NT2/D1 (cell line): ENCODE results near the gene TRPM4.

ENCODE experiments used
- SUZ12 ChIP-seq: IDR thresholded peaks from 2 replicates; pipeline ENCODE4 v1.6.1; 2011; ENCODE audit not compliant: insufficient read length, insufficient read depth; ENCODE audit errors: extremely low read depth
- ZNF274 ChIP-seq: IDR thresholded peaks from 2 replicates; pipeline ENCODE4 v1.6.1; 2011; ENCODE audit warnings: mild to moderate bottlenecking, low read depth, low read length

DNA sequence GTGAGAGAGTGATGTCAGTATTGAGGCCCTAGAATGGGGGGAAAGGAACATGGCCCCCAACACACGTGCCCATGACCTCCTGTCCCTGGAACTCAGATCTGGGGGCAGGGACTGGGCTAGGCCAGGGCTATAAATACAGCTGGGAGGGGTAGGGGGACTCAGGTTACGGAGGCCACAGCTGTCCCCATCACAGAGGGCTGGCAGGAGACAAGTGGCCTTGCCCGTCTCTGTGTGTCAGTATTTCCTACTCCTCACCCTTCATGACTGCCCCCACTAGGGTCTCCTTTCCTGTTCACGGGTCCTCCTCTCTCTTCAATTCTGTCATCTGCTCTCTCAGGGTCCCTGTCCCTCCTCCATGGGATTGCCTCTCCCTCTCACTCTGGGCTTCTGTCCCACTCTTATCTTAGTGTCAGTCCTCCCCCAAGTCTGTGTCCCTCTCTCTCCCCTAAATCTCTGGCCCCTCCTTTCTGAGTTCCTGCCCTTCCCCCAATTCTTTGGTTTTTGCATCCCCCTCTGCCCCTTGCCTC lies 1.7 kb upstream of the TRPM4 start:
- TF ChIP-seq SUZ12 (no peak), ZNF274 (no peak)
